HG03460 (cell line): Measurements from ENCODE around the gene SLC22A1.
"Not testable (repeated sequence)": the region's sequence is repeated elsewhere in the genome, so short reads cannot be mapped to it uniquely, and the experiment has no call there.

Experiments
- ATAC-seq: cut with Tn5 transposase; IDR thresholded peaks from one replicate; pipeline ENCODE4 v1.9.1; 2021; ENCODE audit not compliant: unreplicated experiment

SLC22A1 gene

DNA sequence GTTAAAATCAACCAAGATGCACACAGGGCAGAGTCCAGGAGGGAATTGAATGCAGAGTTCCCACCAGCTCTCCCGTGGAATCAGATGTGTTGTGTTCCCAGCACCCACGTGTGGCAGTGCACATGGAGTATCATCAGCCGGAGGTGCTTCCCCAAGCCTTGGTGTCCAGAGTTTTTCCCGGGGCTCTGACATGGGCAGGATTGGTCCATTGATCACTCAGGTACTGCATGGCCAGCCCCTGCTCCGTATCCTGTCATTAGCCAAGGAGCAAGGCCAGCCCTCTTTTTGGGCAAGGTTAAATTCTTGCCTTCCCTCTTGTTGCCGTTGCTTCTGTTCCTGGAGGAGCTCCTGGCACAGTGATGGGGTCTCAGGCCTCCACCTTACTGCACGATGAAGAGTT lies 28.6 kb upstream of the SLC22A1 start:
- ATAC-seq: no peak

DNA sequence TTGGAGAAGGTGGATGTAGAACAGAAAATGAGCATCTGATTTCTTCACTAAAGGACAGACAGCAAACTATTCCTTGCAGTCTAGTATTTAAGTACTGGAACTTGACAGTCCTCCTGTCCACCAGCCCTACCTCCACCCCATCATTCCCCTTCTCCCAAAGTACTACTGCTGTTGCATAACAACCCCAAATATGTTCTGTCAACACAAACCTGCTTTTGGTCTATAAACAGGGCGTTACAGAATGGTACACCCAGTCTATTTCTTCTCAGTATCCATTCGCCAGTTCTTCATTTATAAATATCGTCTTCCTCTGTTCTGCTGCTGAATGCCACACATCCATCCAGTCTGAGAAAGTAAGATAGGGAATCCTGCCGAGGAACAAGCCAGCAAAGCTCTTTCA lies 27.7 kb upstream of the SLC22A1 start:
- no peak for ATAC-seq

DNA sequence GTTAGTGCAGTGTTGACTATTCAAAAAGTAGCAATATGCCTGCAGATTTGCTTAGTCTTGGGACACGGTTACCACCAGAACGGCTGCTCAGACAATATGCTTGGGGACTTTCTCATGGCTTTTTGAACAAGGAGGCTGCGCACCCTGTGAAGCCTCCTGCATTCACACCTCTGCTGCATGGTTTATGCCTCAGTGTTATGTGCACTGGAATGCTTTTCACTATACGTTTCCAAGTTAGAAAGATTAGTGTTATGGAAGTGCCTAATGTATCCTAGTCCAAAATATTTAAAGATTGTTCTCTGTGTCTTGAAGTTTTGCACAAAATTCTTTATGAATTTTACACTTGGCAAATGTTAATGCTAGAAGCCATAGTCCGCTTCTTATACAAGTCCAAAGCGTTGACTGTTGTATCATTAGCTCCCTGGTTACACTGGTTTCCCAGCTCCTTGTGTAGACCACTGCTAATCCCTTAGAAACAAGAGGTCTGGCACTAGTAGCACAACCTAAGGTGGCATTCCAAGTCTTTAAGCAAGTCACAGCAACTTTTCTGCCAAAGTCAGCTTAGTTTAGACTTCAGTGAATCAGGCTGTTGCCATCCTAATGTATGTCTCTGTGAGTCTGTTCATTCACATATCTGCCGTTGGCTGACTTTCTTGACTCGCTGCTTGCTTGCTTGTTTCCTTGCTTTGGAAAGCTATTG lies 26.3 kb upstream of the SLC22A1 start:
- no peak for ATAC-seq

DNA sequence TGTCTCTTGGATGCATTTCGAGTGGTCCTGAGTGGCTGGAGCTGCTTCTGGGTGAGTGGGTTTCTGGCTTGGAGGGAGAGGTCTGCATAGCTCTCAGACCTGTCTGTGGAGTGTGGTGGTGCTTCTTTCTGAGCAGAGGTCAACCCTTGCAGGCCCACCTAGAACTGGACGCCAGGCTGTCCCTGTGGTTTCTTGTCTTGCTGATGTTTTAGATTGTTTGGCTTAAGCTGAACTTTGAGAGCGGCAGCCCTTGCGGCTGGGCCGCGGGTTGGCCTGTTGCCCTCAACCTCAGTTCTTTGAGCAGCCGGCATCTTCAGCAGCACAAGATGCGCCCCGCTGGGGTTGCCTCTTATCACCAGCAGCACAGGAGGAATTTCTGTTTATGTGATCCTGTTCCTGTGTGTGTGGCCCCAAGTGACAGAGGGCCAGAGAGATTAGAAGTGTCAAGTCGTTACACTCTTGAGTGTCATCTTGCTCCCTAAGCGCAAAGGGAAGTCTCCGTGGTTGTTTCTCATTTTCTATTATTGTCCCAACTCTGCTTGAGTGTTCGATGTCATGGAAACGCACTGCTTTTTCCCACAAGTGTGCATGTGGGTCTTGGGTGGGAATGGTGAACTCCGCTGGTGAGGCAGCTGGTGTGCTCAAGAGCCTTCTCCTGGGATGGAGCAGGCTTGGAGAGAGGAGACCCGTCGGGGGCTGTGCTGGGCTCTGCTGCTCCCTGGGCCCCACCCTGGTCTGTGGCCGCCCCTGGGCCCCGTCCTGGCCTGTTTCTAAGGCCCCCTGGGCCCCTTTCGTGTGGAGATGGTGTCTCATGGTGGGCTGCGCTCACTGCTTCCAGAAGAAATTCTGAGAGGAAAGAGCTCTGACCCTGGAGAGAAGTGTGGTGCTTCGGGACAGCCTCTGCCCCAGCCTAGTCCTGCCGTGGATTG lies 20.1 kb upstream of the SLC22A1 start:
- ATAC-seq: no peak

DNA sequence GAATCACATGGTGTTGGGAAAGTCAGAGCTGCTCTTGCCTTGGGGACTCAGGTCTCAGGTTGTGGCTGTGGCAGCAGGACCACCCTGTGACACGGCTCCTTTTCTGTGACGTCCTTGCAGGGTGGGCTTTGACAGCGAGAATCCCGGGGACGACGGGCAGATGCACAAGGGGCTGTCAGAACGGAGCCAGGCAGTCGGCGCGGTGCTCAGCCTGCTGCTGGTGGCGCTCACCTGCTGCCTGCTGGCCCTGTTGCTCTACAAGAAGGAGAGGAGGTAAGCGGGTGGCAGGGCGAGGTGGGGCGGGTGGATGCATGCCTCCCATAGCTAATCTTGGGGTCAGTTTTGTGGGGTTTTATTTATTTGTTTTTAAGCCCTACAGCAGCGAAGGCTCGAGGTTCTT lies 19.2 kb upstream of the SLC22A1 start:
- ATAC-seq: no peak

DNA sequence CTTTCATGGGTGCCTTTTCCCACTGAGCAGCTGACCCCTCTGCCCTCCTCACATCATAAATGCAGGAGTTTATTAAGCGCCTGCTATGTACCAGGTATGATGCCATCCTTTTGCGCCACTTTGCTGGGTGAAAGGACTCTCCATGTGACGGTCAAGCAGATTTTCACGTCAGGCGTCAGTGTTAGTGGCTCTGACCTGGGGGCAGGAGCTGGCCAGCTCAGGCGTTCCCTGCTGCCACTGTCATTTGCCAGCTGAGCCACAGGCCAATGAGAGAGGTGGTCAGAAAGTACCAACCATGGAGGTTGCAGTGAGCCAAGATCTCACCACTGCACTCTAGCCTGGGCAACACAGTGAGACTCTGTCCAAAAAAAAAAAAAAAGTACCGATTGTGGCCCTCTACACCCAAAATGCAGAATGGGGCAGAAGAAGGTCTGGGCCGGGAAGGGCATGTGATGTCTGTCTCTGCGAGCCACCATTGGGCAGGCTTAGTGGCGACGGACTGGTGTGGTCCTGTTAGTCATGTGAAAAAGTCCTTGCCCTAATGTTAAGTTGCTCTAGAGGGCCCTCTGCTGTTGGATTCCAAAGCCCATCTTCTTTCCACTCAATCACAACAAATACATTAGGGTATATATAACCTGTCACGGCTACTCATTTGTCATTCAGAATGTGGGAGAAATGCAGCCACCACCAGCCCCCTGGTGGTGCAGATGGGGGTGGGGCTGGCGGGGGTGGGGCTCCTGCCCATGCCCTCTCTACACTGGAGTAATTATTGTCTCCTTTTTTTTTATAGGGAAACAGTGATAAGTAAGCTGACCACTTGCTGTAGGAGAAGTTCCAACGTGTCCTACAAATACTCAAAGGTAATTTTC lies 18.4 kb upstream of the SLC22A1 start:
- ATAC-seq: no peak

DNA sequence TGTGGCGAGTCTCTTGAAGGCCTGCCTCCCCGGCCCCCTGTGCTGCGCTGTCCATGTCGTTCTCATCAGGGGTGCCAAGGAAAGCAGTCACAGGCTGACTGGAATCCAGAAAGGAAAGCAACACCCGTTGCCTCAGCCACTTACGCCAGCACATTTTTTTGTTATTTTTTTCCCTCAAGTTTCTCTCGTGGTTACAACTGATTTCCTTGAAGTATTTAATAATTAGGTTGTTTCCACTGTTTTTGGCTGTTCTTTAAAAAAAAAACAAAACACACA lies 17.9 kb upstream of the SLC22A1 start:
- no peak for ATAC-seq

DNA sequence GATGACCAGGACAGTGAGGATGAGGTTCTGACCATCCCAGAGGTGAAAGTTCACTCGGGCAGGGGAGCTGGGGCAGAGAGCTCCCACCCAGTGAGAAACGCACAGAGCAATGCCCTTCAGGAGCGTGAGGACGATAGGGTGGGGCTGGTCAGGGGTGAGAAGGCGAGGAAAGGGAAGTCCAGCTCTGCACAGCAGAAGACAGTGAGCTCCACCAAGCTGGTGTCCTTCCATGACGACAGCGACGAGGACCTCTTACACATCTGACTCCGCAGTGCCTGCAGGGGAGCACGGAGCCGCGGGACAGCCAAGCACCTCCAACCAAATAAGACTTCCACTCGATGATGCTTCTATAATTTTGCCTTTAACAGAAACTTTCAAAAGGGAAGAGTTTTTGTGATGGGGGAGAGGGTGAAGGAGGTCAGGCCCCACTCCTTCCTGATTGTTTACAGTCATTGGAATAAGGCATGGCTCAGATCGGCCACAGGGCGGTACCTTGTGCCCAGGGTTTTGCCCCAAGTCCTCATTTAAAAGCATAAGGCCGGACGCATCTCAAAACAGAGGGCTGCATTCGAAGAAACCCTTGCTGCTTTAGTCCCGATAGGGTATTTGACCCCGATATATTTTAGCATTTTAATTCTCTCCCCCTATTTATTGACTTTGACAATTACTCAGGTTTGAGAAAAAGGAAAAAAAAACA lies 16.6 kb upstream of the SLC22A1 start:
- ATAC-seq: no peak

DNA sequence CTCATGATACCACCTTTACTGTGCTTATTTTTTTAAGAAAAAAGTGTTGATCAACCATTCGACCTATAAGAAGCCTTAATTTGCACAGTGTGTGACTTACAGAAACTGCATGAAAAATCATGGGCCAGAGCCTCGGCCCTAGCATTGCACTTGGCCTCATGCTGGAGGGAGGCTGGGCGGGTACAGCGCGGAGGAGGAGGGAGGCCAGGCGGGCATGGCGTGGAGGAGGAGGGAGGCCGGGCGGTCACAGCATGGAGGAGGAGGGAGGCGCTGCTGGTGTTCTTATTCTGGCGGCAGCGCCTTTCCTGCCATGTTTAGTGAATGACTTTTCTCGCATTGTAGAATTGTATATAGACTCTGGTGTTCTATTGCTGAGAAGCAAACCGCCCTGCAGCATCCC lies 15.6 kb upstream of the SLC22A1 start:
- no peak for ATAC-seq

DNA sequence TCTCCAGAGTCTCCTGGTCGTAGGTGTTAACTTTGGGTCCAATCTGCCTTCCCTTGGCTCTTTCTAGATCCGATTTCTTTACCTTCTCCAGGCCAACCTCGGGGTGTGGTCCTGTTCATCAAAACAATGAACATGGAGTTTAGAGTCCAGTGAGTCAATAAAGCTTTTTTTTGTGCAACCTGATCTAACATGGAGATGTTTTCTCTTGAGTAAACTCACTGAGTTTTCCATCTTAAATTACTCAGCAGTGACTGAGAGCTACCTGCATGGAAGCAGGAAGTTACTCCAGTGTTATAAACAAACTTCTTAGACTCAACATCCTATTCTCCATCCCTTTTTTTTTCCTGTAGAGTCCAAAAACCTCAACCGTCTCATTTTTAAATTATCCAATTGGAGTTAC lies 14.9 kb upstream of the SLC22A1 start:
- ATAC-seq: no peak

DNA sequence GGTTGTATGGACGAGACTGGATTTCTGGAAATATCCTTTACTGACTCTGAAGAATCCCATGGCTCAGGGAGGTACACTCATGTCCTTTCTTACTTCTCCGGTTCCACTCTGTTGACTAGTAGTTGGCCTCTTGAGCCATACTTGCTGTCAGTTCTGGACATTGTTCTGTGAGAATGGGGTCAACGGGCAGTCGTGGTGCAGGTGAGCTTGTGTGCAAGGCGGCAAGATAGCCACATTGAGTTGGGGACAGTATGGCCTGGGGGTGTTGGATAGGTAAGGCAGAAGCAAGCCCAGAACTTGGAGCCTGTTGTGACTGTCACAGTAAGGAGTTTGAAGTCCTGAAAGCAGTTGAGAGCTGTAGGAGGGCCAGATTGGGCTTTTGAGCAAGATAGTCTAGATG lies 13.5 kb upstream of the SLC22A1 start:
- no peak for ATAC-seq

DNA sequence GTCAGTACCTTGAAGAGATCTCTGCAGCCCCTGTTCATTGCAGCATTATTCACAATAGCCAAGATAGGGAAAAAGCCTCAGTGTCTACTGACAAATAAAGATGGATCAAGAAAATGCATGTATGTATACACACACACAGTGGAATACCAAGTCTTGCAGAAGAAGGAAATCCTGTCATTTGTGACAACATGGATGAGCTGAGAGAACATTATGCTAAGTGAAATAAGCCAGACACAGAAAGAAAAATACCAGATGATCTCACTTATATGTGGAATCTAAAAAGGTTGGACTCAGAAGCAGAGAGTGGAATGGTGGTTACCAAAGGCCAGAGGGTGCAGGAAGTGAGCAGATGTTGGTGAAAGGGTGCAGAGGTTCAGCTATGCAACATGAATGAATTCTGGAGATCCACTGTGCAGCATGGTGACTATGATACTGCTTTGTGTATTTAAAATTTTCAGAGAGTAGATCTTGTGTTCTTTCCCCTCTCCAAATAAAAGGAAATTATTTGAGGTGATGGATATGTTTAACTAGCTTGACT lies 11.0 kb upstream of the SLC22A1 start:
- no peak for ATAC-seq

DNA sequence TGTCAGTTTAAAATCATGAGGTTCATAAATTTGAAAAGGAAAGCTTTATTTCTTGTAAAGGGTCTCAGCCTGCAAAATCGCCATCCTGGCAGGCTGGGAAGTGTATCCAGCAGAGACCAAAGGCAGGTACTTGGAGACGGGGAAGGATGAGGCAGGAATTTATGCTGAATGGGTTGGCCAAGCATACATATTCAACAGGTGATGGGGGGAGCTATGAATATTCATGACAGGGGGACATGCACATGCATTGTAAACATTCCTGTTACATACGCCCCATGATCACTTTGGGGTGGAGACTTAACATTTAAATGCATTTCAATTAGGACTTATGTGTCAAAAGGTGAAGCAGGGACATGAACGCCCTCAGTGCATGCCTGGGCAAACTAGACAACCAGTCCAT lies 9.8 kb upstream of the SLC22A1 start:
- no peak for ATAC-seq

DNA sequence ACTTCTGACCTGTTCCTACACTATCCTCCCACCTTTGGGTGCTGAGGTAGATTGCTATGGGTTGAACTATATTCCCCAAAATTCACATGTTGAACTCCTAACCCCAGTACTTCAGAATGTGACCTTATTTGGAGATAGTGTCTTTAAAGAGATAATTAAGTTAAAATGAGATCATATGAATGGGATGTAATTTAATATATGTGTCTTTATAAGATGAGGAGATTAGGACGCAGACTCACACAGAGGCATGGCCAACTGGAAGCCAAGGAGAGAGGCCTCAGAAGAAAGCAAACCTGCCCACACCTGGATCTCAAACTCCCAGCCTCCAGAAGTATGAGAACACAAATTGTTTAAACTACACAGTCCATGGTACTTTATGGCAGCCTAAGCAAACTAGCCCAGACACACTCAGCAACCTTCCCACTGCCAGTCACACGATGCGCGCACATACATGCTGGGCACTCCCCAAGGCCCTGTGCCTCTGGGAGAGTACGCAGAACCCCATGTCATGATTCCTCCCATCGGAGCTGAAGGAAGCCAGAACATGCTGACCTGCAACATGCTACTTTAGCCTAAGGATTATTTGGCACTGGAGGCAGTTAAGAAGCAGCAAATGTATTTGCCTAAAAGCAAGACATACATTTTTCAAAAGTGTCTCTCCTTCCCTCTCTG lies 8.9 kb upstream of the SLC22A1 start:
- ATAC-seq: no peak

DNA sequence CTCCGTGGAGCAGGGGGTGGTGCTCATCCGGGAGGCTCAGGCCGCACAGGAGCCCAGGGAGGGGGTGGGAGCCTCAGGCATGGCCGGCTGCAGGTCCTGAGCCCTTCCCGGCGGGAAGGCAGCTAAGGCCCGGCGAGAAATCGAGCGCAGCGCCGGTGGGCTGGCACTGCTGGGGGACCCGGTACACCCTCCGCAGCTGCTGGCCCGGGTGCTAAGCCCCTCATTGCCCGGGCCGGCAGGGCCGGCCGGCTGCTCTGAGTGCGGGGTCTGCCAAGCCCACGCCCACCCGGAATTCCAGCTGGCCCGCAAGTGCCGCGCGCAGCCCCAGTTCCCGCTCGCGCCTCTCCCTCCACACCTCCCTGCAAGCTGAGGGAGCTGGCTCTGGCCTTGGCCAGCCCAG lies 7.1 kb upstream of the SLC22A1 start:
- ATAC-seq: not testable (repeated sequence)

DNA sequence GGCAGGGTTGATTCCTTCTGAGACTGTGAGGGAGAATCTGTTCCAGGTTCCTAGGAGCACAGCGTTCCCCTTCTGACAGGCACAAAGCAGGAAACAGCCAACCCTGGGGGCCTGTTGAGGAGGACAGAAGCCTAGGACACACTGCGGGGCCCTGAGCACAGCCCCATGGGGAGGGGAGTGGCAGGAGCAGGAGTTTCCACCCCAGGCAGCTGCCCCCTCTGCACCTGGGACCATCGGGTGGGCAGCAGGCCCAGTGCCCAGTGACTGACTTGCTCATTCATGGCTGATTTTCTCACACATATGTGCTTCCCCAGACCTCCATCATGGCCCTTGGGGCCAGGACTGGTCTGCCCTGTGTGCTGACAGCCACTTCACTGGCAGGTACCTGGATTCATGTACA lies 6.2 kb upstream of the SLC22A1 start:
- ATAC-seq: no peak

DNA sequence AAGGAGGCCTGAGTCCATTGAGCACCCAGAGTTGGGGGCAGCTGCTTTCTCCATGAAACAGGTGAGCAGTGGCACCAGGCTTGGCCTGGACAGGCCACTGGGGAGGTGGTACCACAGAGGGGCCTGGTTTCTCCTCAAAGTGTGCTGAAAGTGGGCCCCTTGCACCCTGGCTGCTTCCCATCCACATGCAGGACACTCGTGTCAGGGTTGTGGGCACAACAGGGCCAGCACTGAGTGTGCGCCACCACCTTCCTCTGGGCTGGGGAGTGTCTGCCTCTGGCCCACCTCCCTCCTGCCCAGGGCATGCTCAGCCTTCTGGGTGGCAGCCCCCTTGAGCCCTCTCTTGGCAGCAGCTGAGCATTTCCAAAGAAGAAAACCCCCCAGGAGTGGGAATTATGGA lies 5.2 kb upstream of the SLC22A1 start:
- ATAC-seq: no peak

DNA sequence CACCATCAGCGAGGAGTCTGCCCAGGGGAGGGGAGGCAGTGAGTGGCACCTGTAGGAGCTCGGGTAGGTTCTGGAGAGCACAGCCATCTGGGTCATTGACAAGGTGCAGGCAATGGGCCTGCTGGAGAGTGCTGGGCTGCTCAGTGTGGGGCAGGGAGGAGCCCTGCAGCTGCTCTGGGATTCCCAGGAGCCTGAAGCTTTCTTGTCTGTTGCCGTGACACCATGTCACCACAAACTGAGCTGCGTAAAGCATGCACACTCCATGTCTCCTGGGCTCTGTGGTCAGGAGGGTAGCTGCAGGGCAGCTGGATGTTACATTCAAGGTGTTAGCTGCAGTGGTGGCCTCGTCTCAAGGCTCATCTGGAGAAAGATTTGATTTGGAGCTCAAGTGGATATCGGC lies 4.5 kb upstream of the SLC22A1 start:
- ATAC-seq: no peak

DNA sequence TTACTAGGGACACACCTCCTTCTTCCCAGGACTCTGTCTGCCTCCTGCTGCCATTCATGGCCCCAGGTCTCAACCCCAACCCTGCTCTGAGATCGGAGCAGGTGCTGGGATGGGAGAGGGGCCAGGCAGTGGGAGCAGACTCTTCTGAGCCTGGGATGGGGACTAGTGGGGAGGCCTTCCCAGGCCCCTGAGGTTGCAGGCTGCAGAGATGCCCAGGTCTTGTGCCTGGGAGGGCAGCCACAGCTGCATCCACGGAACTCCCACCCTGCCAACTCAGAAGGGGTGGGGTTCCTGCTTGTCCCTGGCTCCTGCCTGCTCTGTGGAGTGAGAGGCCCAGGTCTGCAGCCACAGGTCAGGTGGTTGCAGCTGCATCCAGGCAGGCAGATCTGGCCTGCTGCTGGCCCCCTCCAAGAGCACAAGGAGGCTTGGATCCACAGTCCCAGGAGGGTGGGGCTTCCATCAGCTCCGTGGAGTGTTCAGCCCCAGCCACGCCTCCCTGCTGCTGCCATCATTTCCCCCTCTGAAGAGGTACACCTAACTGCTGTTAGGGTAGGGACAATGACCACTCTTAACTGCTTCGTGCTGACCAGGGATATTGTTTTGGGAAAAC lies 2.9 kb upstream of the SLC22A1 start:
- no peak for ATAC-seq

DNA sequence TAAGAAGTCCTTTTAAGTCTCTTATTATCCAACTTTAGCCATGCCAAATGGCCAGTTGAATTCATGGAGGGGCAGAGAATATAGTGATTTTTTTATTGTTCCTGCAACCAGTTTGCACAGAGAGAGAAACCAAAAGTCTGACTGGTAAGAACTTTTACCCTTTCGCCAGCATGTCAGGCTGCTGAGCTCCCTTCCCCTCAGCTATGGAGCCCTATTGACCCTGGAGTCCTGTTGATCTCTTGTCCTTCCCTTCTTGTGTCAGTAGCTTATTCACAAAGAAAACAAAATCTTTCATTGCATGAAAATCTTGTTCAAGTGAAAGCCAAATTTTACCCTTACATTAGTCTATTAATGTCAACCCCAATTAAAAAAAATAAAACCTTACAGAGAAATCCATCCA lies 1.5 kb upstream of the SLC22A1 start:
- no peak for ATAC-seq
